NCI-H2171 treated with DMSO at 0.1 percent for 48 hours (cell line): Measurements from ENCODE around the gene ESPNL.

Source experiments
- DNase-seq: peaks from one replicate; lab custom pipeline; 2025; lab: John Stamatoyannopoulos, UW

The ESPNL gene

GRCh38 chr2:238098901-238099713, 1.0 kb upstream of the ESPNL start:
- DNase-seq = no peak

DNA sequence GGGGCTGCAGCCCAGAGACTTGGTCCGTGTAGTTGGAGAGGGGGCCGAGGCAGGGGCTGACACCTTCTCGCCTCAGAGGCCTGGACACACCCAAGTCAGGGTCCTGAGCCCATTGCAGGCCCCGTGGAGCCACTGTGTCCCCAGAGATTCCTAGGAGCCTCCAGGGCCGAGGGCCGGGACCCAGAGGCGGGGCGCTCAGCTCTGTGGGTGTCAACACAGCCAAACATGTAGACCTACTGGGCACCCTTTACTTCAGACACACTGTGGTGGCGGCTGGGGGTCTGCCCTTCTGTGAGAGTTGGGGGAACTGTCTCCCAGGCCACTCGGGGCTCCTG, 459 bp upstream of the ESPNL start:
- no peak for DNase-seq

DNA sequence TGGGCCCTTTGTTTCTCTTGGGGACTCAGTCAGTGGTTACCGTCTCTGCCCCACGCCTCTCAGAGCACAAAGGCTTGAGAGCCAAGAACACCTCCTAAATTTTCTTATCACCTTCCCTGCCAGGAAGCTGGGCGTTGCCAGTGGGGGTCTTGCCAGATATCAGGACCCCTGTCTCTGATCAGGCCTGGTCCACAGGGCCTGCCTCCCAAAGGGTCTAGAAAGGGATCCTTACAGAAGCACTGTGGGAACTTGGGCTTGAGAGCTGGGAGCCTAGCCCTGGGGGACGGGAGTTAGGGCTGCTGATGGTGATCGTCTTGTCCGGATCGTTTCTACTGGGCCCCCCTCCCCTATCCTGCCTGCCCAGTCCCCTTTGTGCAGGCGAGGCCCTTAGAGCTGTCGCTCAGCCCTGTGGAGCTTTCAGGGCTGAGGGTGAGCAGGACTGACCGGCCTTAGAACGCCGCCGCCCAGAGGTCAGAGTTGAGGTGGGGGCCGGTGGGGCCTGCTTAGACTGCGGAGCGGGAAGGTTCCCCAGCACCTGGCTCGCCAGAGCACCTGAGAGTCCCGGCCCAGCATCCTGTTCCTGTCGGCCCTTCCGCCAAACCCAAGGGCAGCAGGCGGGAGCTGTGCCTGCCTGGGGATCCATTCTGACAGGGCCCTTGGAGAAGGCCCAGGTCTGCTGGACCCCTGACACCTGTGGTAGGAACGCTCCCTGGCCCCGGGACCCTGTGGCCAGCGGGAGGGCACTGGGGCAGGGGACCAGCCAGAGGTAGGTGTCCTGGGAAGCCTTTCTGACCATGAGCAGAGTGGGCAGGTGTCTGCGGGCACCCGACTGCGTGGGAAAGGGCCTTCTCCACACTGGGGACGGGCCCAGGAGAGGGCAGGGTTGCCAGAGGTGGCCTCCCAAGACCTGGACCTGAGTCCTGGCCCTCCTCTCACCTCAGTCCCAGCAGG, 956 bp downstream of the ESPNL start:
- DNase-seq = no peak

DNA sequence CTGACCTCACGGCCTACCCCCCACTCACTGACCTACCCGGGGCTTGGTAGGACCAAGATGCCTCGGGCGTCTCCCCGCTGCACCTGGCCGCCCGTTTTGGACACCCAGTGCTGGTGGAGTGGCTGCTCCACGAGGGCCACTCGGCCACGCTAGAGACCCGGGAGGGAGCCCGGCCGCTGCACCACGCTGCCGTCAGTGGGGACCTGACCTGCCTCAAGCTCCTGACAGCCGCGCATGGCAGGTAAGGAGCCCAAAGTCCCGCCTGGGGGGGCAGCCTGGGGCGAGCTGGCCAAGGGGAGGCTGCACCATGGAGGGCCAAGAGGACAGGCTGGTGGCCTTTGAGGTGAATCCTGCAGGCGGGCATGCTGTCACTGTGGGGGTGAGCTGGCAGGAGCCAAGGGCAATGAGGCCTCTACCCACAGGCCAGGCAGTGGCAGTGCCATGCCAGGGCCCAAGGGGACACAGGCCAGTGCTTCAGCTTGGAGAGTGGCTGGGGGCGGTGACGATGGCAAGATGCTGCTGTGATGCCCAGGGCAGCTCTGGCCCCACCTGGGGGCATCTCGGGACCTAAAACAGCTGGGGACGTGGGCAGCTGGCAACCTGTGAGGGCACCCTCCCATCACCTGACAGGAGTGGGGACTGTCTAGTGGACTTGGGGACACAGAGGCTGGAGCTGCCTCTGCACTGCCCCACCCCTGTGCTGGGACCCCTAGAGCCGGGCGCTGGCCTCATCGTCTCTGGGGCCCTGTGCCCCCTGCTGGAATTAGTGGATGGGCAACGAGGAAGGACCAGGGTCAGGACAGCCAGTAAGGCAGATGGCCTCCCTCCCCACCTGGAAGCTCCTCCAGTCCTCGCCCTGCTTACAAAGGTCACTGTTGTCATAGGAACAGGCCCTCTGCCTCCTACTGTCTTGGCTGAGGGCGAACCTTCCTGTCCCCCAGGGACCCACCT, 2.0 kb downstream of the ESPNL start:
- DNase-seq = no peak

GRCh38 chr2:238102865-238103264, 2.7 kb downstream of the ESPNL start:
- no peak for DNase-seq

DNA sequence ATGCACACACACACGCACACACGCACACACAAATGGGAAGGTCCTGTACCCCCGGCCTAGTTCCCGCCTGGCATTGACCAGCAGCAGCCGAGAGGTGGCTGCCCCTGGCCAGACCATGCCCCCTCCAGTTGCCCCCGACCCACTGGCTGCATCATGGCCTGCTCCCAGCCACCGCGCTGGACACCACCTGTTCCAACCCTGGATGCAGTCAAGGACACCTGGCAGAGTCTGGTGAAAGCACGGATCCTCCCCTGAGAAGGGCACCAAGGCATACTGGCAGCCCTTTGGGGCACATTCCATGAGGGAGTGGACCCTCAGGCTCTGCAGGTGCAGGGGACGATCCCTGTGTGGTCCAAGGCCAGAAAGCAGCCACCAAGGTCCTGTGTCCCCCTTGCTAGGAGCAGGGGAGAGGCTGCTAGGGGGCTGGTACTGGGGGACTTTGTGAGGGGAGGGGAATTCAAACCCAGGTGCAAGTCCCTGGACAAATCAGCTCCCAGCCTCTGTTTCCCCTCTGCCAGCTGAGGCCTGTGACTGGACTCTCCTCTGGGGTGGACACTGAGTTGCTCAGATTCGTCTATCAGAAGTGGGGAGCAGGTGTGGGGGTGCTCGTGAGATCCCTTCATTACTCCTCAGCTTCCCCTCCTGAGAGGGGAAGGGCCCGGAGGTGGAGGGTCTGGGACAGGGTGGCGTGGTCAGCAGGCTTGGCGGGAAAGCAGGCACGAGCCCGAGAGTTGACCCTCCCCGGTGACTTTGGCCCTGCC, 3.5 kb downstream of the ESPNL start:
- no peak for DNase-seq

DNA sequence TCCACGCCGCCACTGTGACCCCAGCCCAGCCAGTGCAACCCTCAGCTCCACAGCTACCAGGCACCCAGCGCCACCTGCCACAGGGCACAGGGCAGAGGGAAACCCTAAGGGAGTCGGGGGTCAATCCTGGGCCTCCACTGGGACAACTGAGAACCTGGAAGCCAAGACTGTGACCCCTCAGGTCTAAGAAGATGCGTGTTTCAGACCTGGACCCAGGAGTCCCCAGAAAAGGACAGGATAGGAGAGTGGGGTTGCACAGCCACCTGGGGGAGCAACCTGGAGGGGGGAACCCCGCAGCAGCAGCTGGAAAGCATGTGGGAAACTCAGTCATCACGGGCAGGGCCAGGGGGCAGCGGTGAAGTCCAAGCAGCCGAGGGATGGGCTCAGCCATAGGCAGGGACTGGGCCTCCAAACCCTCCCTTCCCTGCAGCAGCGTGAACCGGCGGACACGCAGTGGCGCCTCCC, 4.1 kb downstream of the ESPNL start:
- no peak for DNase-seq

DNA sequence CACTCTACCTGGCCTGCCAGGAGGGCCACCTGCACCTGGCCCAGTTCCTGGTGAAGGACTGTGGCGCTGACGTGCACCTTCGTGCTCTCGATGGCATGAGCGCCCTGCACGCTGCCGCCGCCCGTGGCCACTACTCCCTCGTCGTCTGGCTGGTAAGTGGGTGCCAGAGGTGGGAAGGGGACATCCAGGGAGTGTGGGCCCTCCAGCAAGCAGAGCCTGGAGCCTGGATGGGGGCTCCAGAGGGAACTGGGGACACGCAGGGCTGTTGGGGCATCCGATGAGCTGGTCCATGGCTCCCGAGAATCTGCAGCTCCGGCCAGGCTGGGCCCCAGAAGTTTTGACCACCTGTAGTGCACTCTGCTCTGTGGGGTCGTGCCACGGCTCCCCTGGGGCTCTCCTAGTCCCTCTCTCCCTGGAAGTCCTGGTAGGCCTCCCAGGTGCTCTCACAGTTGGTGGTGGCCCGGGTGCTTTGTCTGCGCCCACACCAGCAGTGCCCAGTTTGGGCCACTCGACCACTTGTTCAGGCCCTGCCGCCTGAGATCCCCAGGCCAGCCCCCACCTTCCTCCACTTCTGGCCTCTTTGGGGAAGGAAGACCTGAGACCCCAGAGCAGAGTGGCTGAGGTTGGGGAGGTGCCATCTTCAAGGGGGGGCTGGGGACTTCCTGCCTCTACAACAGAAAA, 4.7 kb downstream of the ESPNL start:
- DNase-seq = no peak

GRCh38 chr2:238105506-238106338, 5.6 kb downstream of the ESPNL start:
- DNase-seq = peak; percentile 15

DNA sequence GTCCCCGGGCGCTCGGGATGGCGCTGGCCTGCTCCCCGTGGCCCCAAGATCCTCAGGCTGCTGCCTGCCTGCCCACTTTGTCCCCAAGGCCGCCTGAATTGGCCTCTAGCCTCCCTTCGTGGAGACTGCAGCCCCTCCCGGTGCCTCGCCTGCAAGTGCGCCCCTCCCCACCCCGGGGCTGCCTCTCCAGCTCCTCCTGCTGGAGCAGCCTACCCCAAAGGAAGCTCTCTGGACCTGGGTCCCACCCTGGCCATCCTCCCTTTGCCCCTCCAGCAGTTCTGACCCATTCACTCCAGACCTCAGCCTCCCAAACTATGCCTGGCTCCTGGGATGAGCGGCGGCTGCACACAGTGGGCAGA, 6.2 kb downstream of the ESPNL start:
- no peak for DNase-seq

DNA sequence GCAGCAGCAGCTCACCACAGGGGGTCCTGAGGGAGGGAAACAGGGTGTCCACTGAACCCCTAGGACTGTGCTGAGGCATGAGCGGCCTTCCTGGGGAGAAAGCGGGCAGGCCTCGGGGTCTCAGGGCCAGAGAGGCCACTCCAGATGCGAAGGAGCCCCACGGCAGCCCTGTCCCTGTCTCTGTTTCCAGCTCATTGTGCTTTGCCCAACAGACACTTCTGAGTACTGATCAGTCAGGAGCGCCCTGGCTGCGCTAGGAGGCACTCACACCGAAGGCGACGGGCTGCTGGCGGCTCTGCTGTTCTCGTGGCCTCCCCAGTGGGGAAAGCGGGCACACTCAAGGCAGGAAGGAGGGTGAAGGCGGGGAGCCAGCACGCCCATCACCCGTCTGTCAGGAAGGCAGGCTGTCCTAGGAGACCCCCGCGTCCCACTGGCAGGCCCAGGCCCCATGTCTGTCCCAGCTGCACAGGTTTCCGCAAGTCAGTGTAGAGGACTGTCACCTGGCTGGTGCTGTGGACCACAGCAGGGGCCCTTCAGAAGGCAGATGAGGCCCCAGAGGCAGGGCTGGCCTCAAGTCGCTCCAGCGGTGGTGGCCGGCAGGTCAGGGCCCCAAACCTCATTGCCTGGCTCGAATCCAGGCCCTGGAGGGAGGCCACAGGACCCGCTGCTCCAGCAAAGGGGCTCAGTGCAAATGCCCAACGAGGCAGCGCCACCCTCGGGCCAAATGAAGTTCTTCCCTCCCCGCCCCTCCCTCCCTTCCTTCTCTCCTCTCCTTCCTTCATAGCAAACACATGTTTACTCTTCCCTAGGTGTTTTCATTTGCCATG, 6.8 kb downstream of the ESPNL start:
- no peak for DNase-seq

- DNase-seq = no peak
Observed at GRCh38 chr2:238107525-238108422, 7.6 kb downstream of the ESPNL start.

- DNase-seq = peak; percentile 85
Observed at GRCh38 chr2:238108423-238109183, 8.5 kb downstream of the ESPNL start.

DNA sequence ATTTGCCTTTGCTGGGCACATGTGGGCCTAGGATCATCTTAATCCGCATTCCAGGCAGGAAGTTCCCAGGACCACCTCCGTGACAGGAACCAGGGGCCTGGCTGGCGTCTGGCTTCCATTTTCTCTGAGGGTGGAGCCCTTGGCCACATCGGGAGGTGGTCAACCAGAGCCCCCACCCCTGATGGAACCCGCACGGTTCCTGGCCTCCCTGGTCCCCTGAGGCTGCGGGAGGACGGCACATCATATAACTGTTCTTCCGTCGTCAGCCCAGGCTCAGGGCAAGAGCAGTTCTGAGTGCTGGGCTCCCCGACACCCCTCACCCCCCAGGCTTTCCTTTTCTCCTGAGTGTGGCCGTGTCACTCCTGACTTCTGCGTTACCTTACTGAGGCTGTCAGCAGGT, 13.5 kb downstream of the ESPNL start:
- DNase-seq = no peak

- no peak for DNase-seq
Observed at GRCh38 chr2:238114331-238114841, 14.2 kb downstream of the ESPNL start.

- DNase-seq = no peak
Observed at GRCh38 chr2:238114851-238115660, 14.9 kb downstream of the ESPNL start.
